ENCODE results near the gene EDN2. TPM values are rescaled to one million over a fixed set of nuclear protein-coding genes. Genes with fewer than 3 reads are reported as not detected.

EDN2 gene
- total and polyA plus RNA-seq, 2 donors (not counting 1 experiment from before 2014, with no cell fraction given) = not detected

GRCh38 chr1:41482001-41482765 is 2.3 kb downstream of the EDN2 start:
- ChIA-PET CTCF (interaction anchor here (0.6 kb wide), 1 partner anchor 528 kb away, joined by 3 read pairs; no protein-coding TSS in a partner anchor), POLR2A (no interaction called here)
- no peak for ATAC-seq (ENCODE audit: low read depth)
- TF ChIP-seq EZH2 (IDR thresholded peaks at IDR 0.05; ENCODE audit: borderline replicate concordance, insufficient read depth, low read depth, low read length, poor library complexity, severe bottlenecking) (no peak), CTCF (IDR thresholded peaks at IDR 0.05) (no peak)
- H3K4me2 ChIP-seq (replicated peaks; ENCODE audit: low read depth, low read length, poor library complexity, severe bottlenecking) = no peak overlapping the region
- H2AFZ ChIP-seq (ENCODE audit: insufficient read depth, low read depth, low read length, poor library complexity, severe bottlenecking) = no peak overlapping the region
- Mint-ChIP-seq H3K4me3 (no peak overlapping the region), H3K27me3 (peaks cover 15% of the 10 kb centered on the region), H3K27ac (no peak overlapping the region), H3K9me3 (ENCODE audit: insufficient read depth) (no peaks in the 10 kb centered on the region), H3K4me1 (peaks cover 6% of the 10 kb centered on the region)
- no peaks in the 10 kb centered on the region for H3K4me1 ChIP-seq (ENCODE audit: control insufficient read depth in 2 of 2, insufficient read depth in 2 of 2, low read length in 2 of 2)
- H3K36me3 ChIP-seq (replicated peaks in 1 of 2; ENCODE audit: control extremely low read depth in 1 of 2, control insufficient read depth in 1 of 2, extremely low read depth in 1 of 2, insufficient read depth in 2 of 2, low read length in 1 of 2) = no peaks in the 10 kb centered on the region
- 76% methylated on average over 11 of the region's 18 CpGs for WGBS (ENCODE audit: insufficient coverage)
- no peak overlapping the region for H3K27ac ChIP-seq (ENCODE audit: low read length in 2 of 2)
- H3K4me3 ChIP-seq (ENCODE audit: control extremely low read depth in 1 of 5, extremely low read depth in 1 of 5, insufficient read depth in 1 of 5, low read depth in 2 of 5, low read length in 4 of 5) = no peak overlapping the region
- peaks cover 0 to 10% (median 0%) of the 10 kb centered on the region in 4 experiments for H3K27me3 ChIP-seq (replicated peaks in 1 of 4; ENCODE audit: control extremely low read depth in 1 of 4, control insufficient read depth in 3 of 4, insufficient read depth in 4 of 4, low read length in 3 of 4)
- H3K9ac ChIP-seq (ENCODE audit: low read length) = no peak overlapping the region
- H3K9me3 ChIP-seq (ENCODE audit: control extremely low read depth in 1 of 3, control insufficient read depth in 2 of 3, insufficient read depth in 1 of 3, low read length in 2 of 3) = no peaks in the 10 kb centered on the region
- H3K79me2 ChIP-seq (ENCODE audit: control insufficient read depth, insufficient read depth, low read length) = no peaks in the 10 kb centered on the region
- intact Hi-C loops (cut with micrococcal nuclease) = no loop called here
- no peak for DNase-seq
- H4K20me1 ChIP-seq (ENCODE audit: control insufficient read depth, insufficient read depth, low read length, poor library complexity, severe bottlenecking) = no peaks in the 10 kb centered on the region

- no peak overlapping the region for H2AFZ ChIP-seq (ENCODE audit: insufficient read depth, low read depth, low read length, poor library complexity, severe bottlenecking)
- no peak overlapping the region for H3K4me3 Mint-ChIP-seq
- ChIA-PET CTCF (interaction anchor here (0.6 kb wide), 1 partner anchor 529 kb away, joined by 3 read pairs; no protein-coding TSS in a partner anchor), POLR2A (no interaction called here)
- H3K4me1 ChIP-seq (ENCODE audit: control insufficient read depth in 2 of 2, insufficient read depth in 2 of 2, low read length in 2 of 2) = no peaks in the 10 kb centered on the region
- H3K9ac ChIP-seq (ENCODE audit: low read length) = no peak overlapping the region
- H3K9me3 ChIP-seq (ENCODE audit: control extremely low read depth in 1 of 3, control insufficient read depth in 2 of 3, insufficient read depth in 1 of 3, low read length in 2 of 3) = no peaks in the 10 kb centered on the region
- H3K27ac Mint-ChIP-seq = no peak overlapping the region
- H3K27ac ChIP-seq (ENCODE audit: low read length in 2 of 2) = no peak overlapping the region
- no peaks in the 10 kb centered on the region for H4K20me1 ChIP-seq (ENCODE audit: control insufficient read depth, insufficient read depth, low read length, poor library complexity, severe bottlenecking)
- DNase-seq = no peak
- H3K4me1 Mint-ChIP-seq = peaks cover 1% of the 10 kb centered on the region
- peaks cover 8% of the 10 kb centered on the region for H3K27me3 Mint-ChIP-seq
- 89% methylated on average over 6 of the region's 15 CpGs for WGBS (ENCODE audit: insufficient coverage)
- H3K36me3 ChIP-seq (replicated peaks in 1 of 2; ENCODE audit: control extremely low read depth in 1 of 2, control insufficient read depth in 1 of 2, extremely low read depth in 1 of 2, insufficient read depth in 2 of 2, low read length in 1 of 2) = no peaks in the 10 kb centered on the region
- TF ChIP-seq CTCF (IDR thresholded peaks at IDR 0.05) (no peak), EZH2 (IDR thresholded peaks at IDR 0.05; ENCODE audit: borderline replicate concordance, insufficient read depth, low read depth, low read length, poor library complexity, severe bottlenecking) (no peak)
- H3K9me3 Mint-ChIP-seq (ENCODE audit: insufficient read depth) = no peaks in the 10 kb centered on the region
- H3K4me3 ChIP-seq (ENCODE audit: control extremely low read depth in 1 of 5, extremely low read depth in 1 of 5, insufficient read depth in 1 of 5, low read depth in 2 of 5, low read length in 4 of 5) = no peak overlapping the region
- no peak for ATAC-seq (ENCODE audit: low read depth)
- H3K4me2 ChIP-seq (replicated peaks; ENCODE audit: low read depth, low read length, poor library complexity, severe bottlenecking) = no peak overlapping the region
- intact Hi-C loops (cut with micrococcal nuclease) = no loop called here
- H3K27me3 ChIP-seq (replicated peaks in 1 of 4; ENCODE audit: control extremely low read depth in 1 of 4, control insufficient read depth in 3 of 4, insufficient read depth in 4 of 4, low read length in 3 of 4) = peaks cover 0 to 5% (median 0%) of the 10 kb centered on the region in 4 experiments
- H3K79me2 ChIP-seq (ENCODE audit: control insufficient read depth, insufficient read depth, low read length) = no peaks in the 10 kb centered on the region
These were observed 3.2 kb downstream of the EDN2 start for GRCh38 chr1:41481109-41481775.

Data from B cell (primary cell).